ENCODE data around the gene TXNIP. TPM values are rescaled to one million over a fixed set of nuclear protein-coding genes. Genes with fewer than 3 reads are reported as not detected.

The TXNIP gene
- polyA plus RNA-seq, 1 of the 3 experiments (the other 2 are of a cell fraction), result 44.6 TPM

DNA sequence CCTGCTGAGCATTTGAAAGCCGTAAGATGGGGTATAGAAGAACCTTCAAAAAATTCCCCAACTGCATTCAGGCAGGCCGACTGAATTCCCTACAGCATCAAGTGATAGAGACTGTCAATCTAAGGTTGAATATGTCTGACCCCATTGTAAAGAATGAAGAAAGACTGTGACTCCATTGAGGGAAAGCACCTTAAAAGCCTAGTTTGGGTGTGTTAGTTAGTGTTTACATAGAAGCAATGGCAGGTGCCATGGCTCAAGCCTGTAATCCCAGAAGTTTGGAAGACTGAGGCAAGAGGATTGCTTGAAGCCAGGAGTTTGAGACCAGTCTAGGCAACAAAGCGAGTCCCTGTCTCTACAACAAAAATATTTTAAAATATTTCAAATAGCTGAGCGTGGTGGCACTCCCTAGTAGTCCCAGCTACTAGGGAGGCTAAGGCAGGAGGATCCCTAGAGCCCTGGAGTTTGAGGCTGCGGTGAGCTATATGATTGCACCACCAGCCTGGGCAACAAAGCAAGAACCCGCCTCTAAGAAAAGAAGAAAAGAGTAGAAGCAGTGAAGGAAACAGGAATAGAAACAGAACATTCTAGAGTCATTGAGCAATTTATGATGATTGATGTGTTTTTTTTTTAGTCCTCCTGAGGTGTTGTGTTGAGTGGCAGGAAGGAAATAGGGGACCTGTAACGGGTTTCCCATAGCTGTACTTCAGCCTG lies 16.5 kb downstream of the TXNIP start:
- Histone ChIP-seq H2AFZ (ENCODE audit: low read depth) (peak overlapping the region; percentile 31; the same call in 1 of the 2 replicates), H3K4me3 (ENCODE audit: low read depth in 2 of 2, low read length in 1 of 2) (no peak overlapping the region), H3K9me3 (no peaks in the 10 kb centered on the region), H4K20me1 (ENCODE audit: insufficient read depth) (no peaks in the 10 kb centered on the region), H3K36me3 (replicated peaks in 1 of 2; ENCODE audit: control insufficient read depth in 1 of 2, insufficient read depth in 2 of 2, low read length in 1 of 2) (peaks cover 0 to 5% of the 10 kb centered on the region in 2 experiments), H3K9me2 (no peaks in the 10 kb centered on the region), H3F3A (replicated peaks; ENCODE audit: insufficient read depth) (peaks cover 19% of the 10 kb centered on the region), H3K27ac (ENCODE audit: low read depth in 2 of 2, low read length in 1 of 2) (peak overlapping the region; percentile 87 to 92), H3K4me2 (peak overlapping the region; percentile 49; the same call in 1 of the 2 replicates), H3K9ac (peak overlapping the region; percentile 53), H3K27me3 (ENCODE audit: insufficient read depth) (no peaks in the 10 kb centered on the region), H3K79me2 (ENCODE audit: insufficient read depth) (no peaks in the 10 kb centered on the region), H3K4me1 (ENCODE audit: control insufficient read depth in 1 of 2, insufficient read depth in 2 of 2, low read depth in 1 of 2, low read length in 1 of 2) (peaks cover 28 to 30% of the 10 kb centered on the region in 2 experiments)
- 65% methylated on average over 7 of the region's 7 CpGs for WGBS (ENCODE audit: low lambda C conversion rate)
- TF ChIP-seq SIN3A (IDR thresholded peaks at IDR 0.05; ENCODE audit: borderline replicate concordance, low read depth, low read length) (no peak), GABPA (IDR thresholded peaks at IDR 0.05; ENCODE audit: low read depth) (no peak), RXRA (IDR thresholded peaks at IDR 0.05; ENCODE audit: borderline replicate concordance, low read depth) (no peak), POLR2AphosphoS5 (IDR thresholded peaks at IDR 0.05; ENCODE audit: low read depth, low read length) (peak; percentile 33; the same call in 1 of the 2 replicates)
- POLR2A ChIA-PET, result interaction anchor here (0.6 to 2.3 kb wide), 8 partner anchors 9 to 121 kb away, joined by 3 to 8 read pairs (median 4); partner anchors contain the start of genes ANKRD34A, PIAS3, POLR3GL and RBM8A
- CTCF ChIA-PET, result interaction anchor here (0.8 to 8.2 kb wide), 12 partner anchors 9 to 134 kb away, joined by 3 to 187 read pairs (median 24); partner anchors contain the start of genes ANKRD34A, LIX1L, NUDT17 and POLR3GL
- no peak for DNase-seq

DNA sequence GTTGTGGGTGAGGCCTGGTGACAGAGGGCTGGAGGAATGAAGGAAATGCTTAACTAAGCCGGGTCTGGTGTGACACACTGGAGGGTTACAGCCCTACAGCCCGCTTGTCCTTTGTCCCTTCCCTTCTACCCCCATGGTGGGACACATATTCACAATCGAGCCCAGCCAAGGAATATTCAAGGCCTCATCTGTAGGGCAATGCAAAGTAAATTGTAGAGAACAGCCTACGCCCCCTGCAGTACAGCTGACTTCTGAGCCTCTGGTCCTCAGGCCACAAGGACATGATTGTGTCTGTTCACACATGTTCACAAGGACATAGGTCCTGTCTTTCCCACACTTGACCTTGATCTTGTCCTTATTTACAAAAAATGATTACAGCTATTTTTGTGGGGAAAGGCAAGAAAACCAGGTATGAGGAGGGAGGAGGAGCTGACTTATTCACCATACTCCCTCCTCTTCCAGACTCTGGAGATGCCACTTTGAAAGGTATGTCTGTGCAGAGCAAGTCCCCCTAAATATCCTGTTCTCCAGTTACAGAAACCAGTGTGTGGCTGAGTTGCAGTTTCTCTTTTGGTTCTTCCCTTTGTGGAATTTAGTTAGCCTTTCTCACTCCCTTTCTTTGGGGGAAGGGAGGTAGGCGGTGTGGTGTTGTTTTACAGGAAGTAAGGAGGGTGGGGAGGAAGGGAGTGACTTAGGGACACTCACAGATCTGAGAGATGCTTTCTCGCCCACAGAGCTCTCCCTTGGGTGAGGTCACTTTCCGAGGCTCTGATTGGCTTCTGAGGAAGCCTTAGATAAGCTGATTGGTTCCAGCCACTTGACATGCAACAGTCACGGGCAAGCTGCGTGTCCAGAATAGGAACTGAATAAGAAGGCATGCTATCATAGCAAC lies 17.3 kb downstream of the TXNIP start:
- H3K79me2 ChIP-seq (ENCODE audit: insufficient read depth), result no peaks in the 10 kb centered on the region
- DNase-seq, result peak; percentile 82
- H3K4me3 ChIP-seq (ENCODE audit: low read depth in 2 of 2, low read length in 1 of 2), result peak overlapping the region; percentile 18 to 45; a peak in 3 of 4 replicates
- peak overlapping the region; percentile 67 for H3K9ac ChIP-seq
- ChIA-PET POLR2A (interaction anchor here (0.8 to 2.3 kb wide), 5 partner anchors 13 to 120 kb away, joined by 3 to 8 read pairs (median 5); partner anchors contain the start of genes ANKRD34A, PIAS3, POLR3GL and RBM8A), CTCF (interaction anchor here (0.9 to 8.2 kb wide), 15 partner anchors 10 to 133 kb away, joined by 3 to 187 read pairs (median 10); partner anchors contain the start of genes HJV, LIX1L, NUDT17 and PIAS3)
- peaks cover 19% of the 10 kb centered on the region for H3F3A ChIP-seq (replicated peaks; ENCODE audit: insufficient read depth)
- H3K27me3 ChIP-seq (ENCODE audit: insufficient read depth), result no peaks in the 10 kb centered on the region
- no peaks in the 10 kb centered on the region for H3K9me3 ChIP-seq
- H3K36me3 ChIP-seq (replicated peaks in 1 of 2; ENCODE audit: control insufficient read depth in 1 of 2, insufficient read depth in 2 of 2, low read length in 1 of 2), result peaks cover 0 to 5% of the 10 kb centered on the region in 2 experiments
- H3K4me2 ChIP-seq, result peak overlapping the region; percentile 72
- peak overlapping the region; percentile 92 to 99 for H3K27ac ChIP-seq (ENCODE audit: low read depth in 2 of 2, low read length in 1 of 2)
- H2AFZ ChIP-seq (ENCODE audit: low read depth), result peak overlapping the region; percentile 73; the same call in 1 of the 2 replicates
- peaks cover 27 to 30% of the 10 kb centered on the region in 2 experiments for H3K4me1 ChIP-seq (ENCODE audit: control insufficient read depth in 1 of 2, insufficient read depth in 2 of 2, low read depth in 1 of 2, low read length in 1 of 2)
- H4K20me1 ChIP-seq (ENCODE audit: insufficient read depth), result no peaks in the 10 kb centered on the region
- WGBS (ENCODE audit: low lambda C conversion rate), result 15% methylated on average over 8 of the region's 9 CpGs
- no peaks in the 10 kb centered on the region for H3K9me2 ChIP-seq
- no peak for TF ChIP-seq RAD21 (IDR thresholded peaks at IDR 0.05; ENCODE audit: low read length)
- TF ChIP-seq SMC3 (IDR thresholded peaks at IDR 0.05; ENCODE audit: low read depth, low read length), result no peak
- TF ChIP-seq, protein P1, sequence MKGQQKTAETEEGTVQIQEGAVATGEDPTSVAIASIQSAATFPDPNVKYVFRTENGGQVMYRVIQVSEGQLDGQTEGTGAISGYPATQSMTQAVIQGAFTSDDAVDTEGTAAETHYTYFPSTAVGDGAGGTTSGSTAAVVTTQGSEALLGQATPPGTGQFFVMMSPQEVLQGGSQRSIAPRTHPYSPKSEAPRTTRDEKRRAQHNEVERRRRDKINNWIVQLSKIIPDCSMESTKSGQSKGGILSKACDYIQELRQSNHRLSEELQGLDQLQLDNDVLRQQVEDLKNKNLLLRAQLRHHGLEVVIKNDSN (IDR thresholded peaks at IDR 0.05; ENCODE audit: borderline replicate concordance, low read depth), result no peak
- TF ChIP-seq, protein P2, sequence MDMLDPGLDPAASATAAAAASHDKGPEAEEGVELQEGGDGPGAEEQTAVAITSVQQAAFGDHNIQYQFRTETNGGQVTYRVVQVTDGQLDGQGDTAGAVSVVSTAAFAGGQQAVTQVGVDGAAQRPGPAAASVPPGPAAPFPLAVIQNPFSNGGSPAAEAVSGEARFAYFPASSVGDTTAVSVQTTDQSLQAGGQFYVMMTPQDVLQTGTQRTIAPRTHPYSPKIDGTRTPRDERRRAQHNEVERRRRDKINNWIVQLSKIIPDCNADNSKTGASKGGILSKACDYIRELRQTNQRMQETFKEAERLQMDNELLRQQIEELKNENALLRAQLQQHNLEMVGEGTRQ (IDR thresholded peaks at IDR 0.05; ENCODE audit: borderline replicate concordance, low read depth, low read length), result no peak
- TF ChIP-seq YY1 (IDR thresholded peaks at IDR 0.05; ENCODE audit: low read depth), result no peak
- peak; percentile 90 for TF ChIP-seq ELF1 (IDR thresholded peaks at IDR 0.05)
- TF ChIP-seq EP300 (IDR thresholded peaks at IDR 0.05; ENCODE audit: borderline replicate concordance in 1 of 2, low read depth in 1 of 2, low read length in 1 of 2), result peak; percentile 58 to 74; a peak in 2 of 4 replicates
- peak; percentile 83; the same call in 1 of the 2 replicates for TF ChIP-seq POLR2AphosphoS5 (IDR thresholded peaks at IDR 0.05; ENCODE audit: low read depth, low read length)
- TF ChIP-seq TEAD4 (IDR thresholded peaks at IDR 0.05; ENCODE audit: borderline replicate concordance, insufficient read depth), result no peak
- TF ChIP-seq SIN3A (IDR thresholded peaks at IDR 0.05; ENCODE audit: borderline replicate concordance, low read depth, low read length), result peak; percentile 79; the same call in 1 of the 2 replicates
- TF ChIP-seq RXRA (IDR thresholded peaks at IDR 0.05; ENCODE audit: borderline replicate concordance, low read depth), result no peak; the same call in 1 of the 2 replicates
- TF ChIP-seq EZH2phosphoT487 (IDR thresholded peaks at IDR 0.05; ENCODE audit: borderline replicate concordance, low read depth), result no peak
- TF ChIP-seq, protein P3, sequence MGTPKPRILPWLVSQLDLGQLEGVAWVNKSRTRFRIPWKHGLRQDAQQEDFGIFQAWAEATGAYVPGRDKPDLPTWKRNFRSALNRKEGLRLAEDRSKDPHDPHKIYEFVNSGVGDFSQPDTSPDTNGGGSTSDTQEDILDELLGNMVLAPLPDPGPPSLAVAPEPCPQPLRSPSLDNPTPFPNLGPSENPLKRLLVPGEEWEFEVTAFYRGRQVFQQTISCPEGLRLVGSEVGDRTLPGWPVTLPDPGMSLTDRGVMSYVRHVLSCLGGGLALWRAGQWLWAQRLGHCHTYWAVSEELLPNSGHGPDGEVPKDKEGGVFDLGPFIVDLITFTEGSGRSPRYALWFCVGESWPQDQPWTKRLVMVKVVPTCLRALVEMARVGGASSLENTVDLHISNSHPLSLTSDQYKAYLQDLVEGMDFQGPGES (IDR thresholded peaks at IDR 0.05; ENCODE audit: low read depth, low read length), result peak; percentile 41; the same call in 1 of the 2 replicates
- TF ChIP-seq MEF2A (IDR thresholded peaks at IDR 0.05; ENCODE audit: borderline replicate concordance, low read depth), result no peak
- TF ChIP-seq, protein P4, sequence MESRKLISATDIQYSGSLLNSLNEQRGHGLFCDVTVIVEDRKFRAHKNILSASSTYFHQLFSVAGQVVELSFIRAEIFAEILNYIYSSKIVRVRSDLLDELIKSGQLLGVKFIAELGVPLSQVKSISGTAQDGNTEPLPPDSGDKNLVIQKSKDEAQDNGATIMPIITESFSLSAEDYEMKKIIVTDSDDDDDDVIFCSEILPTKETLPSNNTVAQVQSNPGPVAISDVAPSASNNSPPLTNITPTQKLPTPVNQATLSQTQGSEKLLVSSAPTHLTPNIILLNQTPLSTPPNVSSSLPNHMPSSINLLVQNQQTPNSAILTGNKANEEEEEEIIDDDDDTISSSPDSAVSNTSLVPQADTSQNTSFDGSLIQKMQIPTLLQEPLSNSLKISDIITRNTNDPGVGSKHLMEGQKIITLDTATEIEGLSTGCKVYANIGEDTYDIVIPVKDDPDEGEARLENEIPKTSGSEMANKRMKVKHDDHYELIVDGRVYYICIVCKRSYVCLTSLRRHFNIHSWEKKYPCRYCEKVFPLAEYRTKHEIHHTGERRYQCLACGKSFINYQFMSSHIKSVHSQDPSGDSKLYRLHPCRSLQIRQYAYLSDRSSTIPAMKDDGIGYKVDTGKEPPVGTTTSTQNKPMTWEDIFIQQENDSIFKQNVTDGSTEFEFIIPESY (IDR thresholded peaks at IDR 0.05; ENCODE audit: borderline replicate concordance, low read depth), result no peak
